Body of pancreas (tissue), 4 donors: ENCODE data around the gene CFAP97D2. TPM values are rescaled to one million over a fixed set of nuclear protein-coding genes. Genes with fewer than 3 reads are reported as not detected.
A peak's percentile ranks its signal among the peaks of the same experiment; 100 is the strongest.

ENCODE experiments used
- ATAC-seq: fragments of 150-250 bp; one replicate; pipeline ENCODE4 v1.9.1; 2016
- DNase-seq, 4 donors: peaks; one replicate each; pipeline ENCODE4 v3.0.0-alpha.2; 2019
- H3K27ac ChIP-seq, 4 donors: fragments of 200-600 bp; sonication (generic); 1 replicate in 3 of 4; 2 replicates in 1 of 4; pipeline versions ENCODE4 v1.5.1 to v1.6.1; 2016 to 2019; ENCODE audit warnings: mild to moderate bottlenecking in 1 of 4, mixed read lengths in 1 of 4, moderate library complexity in 1 of 4
- H3K27me3 ChIP-seq, 2 donors: fragments of 200-600 bp; sonication (generic); one replicate each; pipeline ENCODE4 v1.6.0; 2016; ENCODE audit warnings: mild to moderate bottlenecking in 1 of 2
- H3K36me3 ChIP-seq, 2 donors: fragments of 200-600 bp; sonication (generic); replicated peaks in 1 of 2; 2 replicates each; pipeline ENCODE4 v1.5.1; 2016; ENCODE audit warnings: low read depth in 2 of 2; ENCODE audit not compliant: insufficient read depth in 1 of 2
- H3K4me1 ChIP-seq: fragments of 200-600 bp; sonication (generic); one replicate; pipeline ENCODE4 v1.6.0; 2016
- H3K4me3 ChIP-seq, 2 donors: fragments of 200-600 bp; sonication (generic); 1 replicate in 1 of 2; 2 replicates in 1 of 2; pipeline ENCODE4 v1.5.1; 2016 to 2019
- H3K9me3 ChIP-seq, 3 donors: fragments of 200-600 bp; sonication (generic); 1 replicate in 2 of 3; 2 replicates in 1 of 3; pipeline ENCODE4 v1.5.1; 2016
- CTCF ChIP-seq, 7 experiments: fragments of 450-650 bp in 4 of 7; fragments of 200-600 bp in 3 of 7; sonication (generic) in 3 of 7; IDR thresholded peaks; one replicate each; pipeline ENCODE4 v1.5.1; 2016 to 2019; ENCODE audit warnings: antibody characterized with exemption in 7 of 7
- POLR2A ChIP-seq, 3 donors: fragments of 450-650 bp; IDR thresholded peaks; one replicate each; pipeline ENCODE4 v1.6.1; 2016; ENCODE audit warnings: antibody characterized with exemption in 3 of 3, mild to moderate bottlenecking in 2 of 3
- WGBS, 2 donors: methylation state at CpG; one replicate each; pipeline ENCODE4 v1.1.5; 2017; 5-methylcytosine and 5-hydroxymethylcytosine counted together
- intact Hi-C: fragments of 100-400 bp; cut with DNase I; formaldehyde crosslinking; loops from one replicate; pipeline ENCODE4 v1.15.1; 2023
- total RNA-seq, 2 donors: library from RNA; depleted of rRNA; stranded (reverse); fragments of >200 nt; gene quantifications; one replicate each; pipeline ENCODE4 v1.1.0, GENCODE V29; 2016

The CFAP97D2 gene
- total RNA-seq, 2 donors from 2014 or later, result not detected

GRCh38 chr13:114140906-114141250 lies 38.2 kb upstream of the CFAP97D2 start:
- no peaks in the 10 kb centered on the region for H3K9me3 ChIP-seq
- TF ChIP-seq POLR2A (IDR thresholded peaks at IDR 0.05) (no peak), CTCF (IDR thresholded peaks at IDR 0.05) (no peak)
- H3K27ac ChIP-seq, result no peak overlapping the region
- intact Hi-C loops, result no loop called here
- no peaks in the 10 kb centered on the region for H3K27me3 ChIP-seq
- H3K4me3 ChIP-seq, result no peak overlapping the region
- H3K36me3 ChIP-seq, result no peaks in the 10 kb centered on the region
- DNase-seq, result no peak
- 29 to 37% methylated on average over 10 of the region's 10 CpGs for WGBS, 2 donors
- ATAC-seq, result no peak
- peaks cover 28% of the 10 kb centered on the region for H3K4me1 ChIP-seq

GRCh38 chr13:114141261-114141996 lies 37.6 kb upstream of the CFAP97D2 start:
- Histone ChIP-seq H3K9me3 (no peaks in the 10 kb centered on the region), H3K36me3 (no peaks in the 10 kb centered on the region), H3K4me1 (peaks cover 28% of the 10 kb centered on the region), H3K27me3 (no peaks in the 10 kb centered on the region), H3K27ac (no peak overlapping the region), H3K4me3 (no peak overlapping the region)
- TF ChIP-seq CTCF (IDR thresholded peaks at IDR 0.05), result no peak
- no peak for TF ChIP-seq POLR2A (IDR thresholded peaks at IDR 0.05)
- no peak for ATAC-seq
- 72 to 84% methylated on average over 15 of the region's 15 CpGs for WGBS, 2 donors
- DNase-seq, result no peak
- intact Hi-C loops, result no loop called here

- Histone ChIP-seq H3K36me3 (no peaks in the 10 kb centered on the region), H3K27me3 (no peaks in the 10 kb centered on the region), H3K4me3 (no peak overlapping the region), H3K27ac (peak overlapping the region; percentile 72 to 87 (median 82)), H3K9me3 (no peaks in the 10 kb centered on the region), H3K4me1 (peaks cover 28% of the 10 kb centered on the region)
- peak in 1 of 4 donors; percentile 13 for DNase-seq
- WGBS, 2 donors, result 84 to 89% methylated on average over 6 of the region's 6 CpGs
- no peak for ATAC-seq
- TF ChIP-seq POLR2A (IDR thresholded peaks at IDR 0.05), result no peak
- TF ChIP-seq CTCF (IDR thresholded peaks at IDR 0.05), result no peak
- intact Hi-C loops, result no loop called here
Measured at GRCh38 chr13:114142137-114142550, 36.9 kb upstream of the CFAP97D2 start.

- ATAC-seq (peak; percentile 86), DNase-seq (peak; percentile 81 to 89 (median 87))
- no peaks in the 10 kb centered on the region for H3K9me3 ChIP-seq
- TF ChIP-seq POLR2A (IDR thresholded peaks at IDR 0.05) (no peak), CTCF (IDR thresholded peaks at IDR 0.05) (peak in 2 of 7 experiments; percentile 6 to 18)
- intact Hi-C loops, result no loop called here
- H3K36me3 ChIP-seq, result no peaks in the 10 kb centered on the region
- no peak overlapping the region for H3K4me3 ChIP-seq
- peaks cover 29% of the 10 kb centered on the region for H3K4me1 ChIP-seq
- 36 to 57% methylated on average over 22 to 28 of the region's 28 CpGs for WGBS, 2 donors
- H3K27me3 ChIP-seq, result no peaks in the 10 kb centered on the region
- H3K27ac ChIP-seq, result peak overlapping the region; percentile 72 to 87 (median 82)
Measured at GRCh38 chr13:114142640-114143490, 36.2 kb upstream of the CFAP97D2 start.
